GM12878 (cell line): Measurements from ENCODE around the gene PPARD.

Experiments
- CBFB ChIP-seq: IDR thresholded peaks from 2 replicates; pipeline ENCODE4 v1.6.1; 2016; ENCODE audit warnings: antibody characterized with exemption, low read depth
- EP300 ChIP-seq, 2 experiments: fragments of 150-350 bp in 1 of 2; IDR thresholded peaks; 2 replicates each; pipeline ENCODE4 v1.6.1; 2011 to 2012; ENCODE audit warnings: low read depth in 2 of 2, low read length in 2 of 2, borderline replicate concordance in 1 of 2, improper control_type of control experiment in 1 of 2, inconsistent platforms in 1 of 2; ENCODE audit not compliant: control insufficient read depth in 1 of 2
- HDGF ChIP-seq: fragments of 450-650 bp; IDR thresholded peaks from 2 replicates; pipeline ENCODE4 v1.6.1; 2016; ENCODE audit warnings: antibody characterized with exemption
- NBN ChIP-seq: fragments of 450-650 bp; IDR thresholded peaks from 2 replicates; pipeline ENCODE4 v1.6.1; 2016
- POLR2A ChIP-seq: IDR thresholded peaks from 2 replicates; pipeline ENCODE4 v1.6.1; 2011; ENCODE audit warnings: low read depth, mild to moderate bottlenecking, low read length
- RAD21 ChIP-seq: IDR thresholded peaks from 2 replicates; pipeline ENCODE4 v1.6.1; 2011; ENCODE audit warnings: mild to moderate bottlenecking, low read depth, low read length, moderate library complexity; ENCODE audit not compliant: insufficient read depth
- RAD51 ChIP-seq: fragments of 450-650 bp; IDR thresholded peaks from 2 replicates; pipeline ENCODE4 v1.6.1; 2016; ENCODE audit warnings: moderate library complexity, mild to moderate bottlenecking, inconsistent platforms
- RBBP5 ChIP-seq: fragments of 200-600 bp; sonication (generic); conservative IDR thresholded peaks from 2 replicates; pipeline ENCODE4 v1.6.1; 2016
- REST ChIP-seq: IDR thresholded peaks from 2 replicates; pipeline ENCODE4 v1.6.1; 2012; ENCODE audit warnings: mild to moderate bottlenecking, low read depth, low read length
- STAT1 ChIP-seq: fragments of 450-650 bp; conservative IDR thresholded peaks from 2 replicates; pipeline ENCODE4 v1.6.1; 2014; ENCODE audit warnings: antibody characterized with exemption, mild to moderate bottlenecking
- TCF12 ChIP-seq: IDR thresholded peaks from 2 replicates; pipeline ENCODE4 v1.6.1; 2011; ENCODE audit warnings: low read depth, mild to moderate bottlenecking, low read length
- TF ChIP-seq, protein P1 (sequence below), 3 experiments: IDR thresholded peaks in 2 of 3; conservative IDR thresholded peaks in 1 of 3; 2 replicates each; pipeline ENCODE4 v1.5.1; 2011; ENCODE audit warnings: low read depth in 3 of 3, low read length in 3 of 3, mild to moderate bottlenecking in 3 of 3, control low read depth in 2 of 3, moderate library complexity in 2 of 3, inconsistent platforms in 1 of 3, mixed read lengths in 1 of 3; ENCODE audit not compliant: control insufficient read depth in 2 of 3, insufficient read depth in 1 of 3; ENCODE audit errors: extremely low read depth in 1 of 3

- TF ChIP-seq REST (no peak), EP300 (IDR thresholded peaks at IDR 0.05; ENCODE audit: borderline replicate concordance in 1 of 2, control insufficient read depth in 1 of 2, low read depth in 2 of 2, low read length in 2 of 2) (no peak), POLR2A (no peak), RAD21 (no peak), RBBP5 (no peak), NBN (no peak), RAD51 (no peak), CBFB (no peak), TCF12 (no peak), STAT1 (no peak), HDGF (no peak)
- TF ChIP-seq, protein P1, sequence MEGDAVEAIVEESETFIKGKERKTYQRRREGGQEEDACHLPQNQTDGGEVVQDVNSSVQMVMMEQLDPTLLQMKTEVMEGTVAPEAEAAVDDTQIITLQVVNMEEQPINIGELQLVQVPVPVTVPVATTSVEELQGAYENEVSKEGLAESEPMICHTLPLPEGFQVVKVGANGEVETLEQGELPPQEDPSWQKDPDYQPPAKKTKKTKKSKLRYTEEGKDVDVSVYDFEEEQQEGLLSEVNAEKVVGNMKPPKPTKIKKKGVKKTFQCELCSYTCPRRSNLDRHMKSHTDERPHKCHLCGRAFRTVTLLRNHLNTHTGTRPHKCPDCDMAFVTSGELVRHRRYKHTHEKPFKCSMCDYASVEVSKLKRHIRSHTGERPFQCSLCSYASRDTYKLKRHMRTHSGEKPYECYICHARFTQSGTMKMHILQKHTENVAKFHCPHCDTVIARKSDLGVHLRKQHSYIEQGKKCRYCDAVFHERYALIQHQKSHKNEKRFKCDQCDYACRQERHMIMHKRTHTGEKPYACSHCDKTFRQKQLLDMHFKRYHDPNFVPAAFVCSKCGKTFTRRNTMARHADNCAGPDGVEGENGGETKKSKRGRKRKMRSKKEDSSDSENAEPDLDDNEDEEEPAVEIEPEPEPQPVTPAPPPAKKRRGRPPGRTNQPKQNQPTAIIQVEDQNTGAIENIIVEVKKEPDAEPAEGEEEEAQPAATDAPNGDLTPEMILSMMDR (IDR thresholded peaks at IDR 0.05 in 2 of 3, conservative IDR thresholded peaks at IDR 0.05 in 1 of 3; ENCODE audit: control insufficient read depth in 2 of 3, extremely low read depth in 1 of 3, insufficient read depth in 1 of 3, low read depth in 3 of 3, low read length in 3 of 3) = no peak
Observed at GRCh38 chr6:35411066-35411465, 68.7 kb downstream of the PPARD start.
